ENCODE data around the gene PSMC3IP.

The PSMC3IP gene

GRCh38 chr17:42526031-42526444, 51.5 kb downstream of the PSMC3IP start:
- H3K36me3 ChIP-seq (ENCODE audit: control insufficient read depth in 2 of 2, insufficient read depth in 1 of 2, low read length in 2 of 2) = peaks cover 0 to 21% of the 10 kb centered on the region in 2 experiments; a peak in 1 of 3 replicates
- no peak overlapping the region for H3K27ac ChIP-seq (ENCODE audit: extremely low read depth, low read depth, low read length)
- no peak overlapping the region for H3K4me3 ChIP-seq (ENCODE audit: low read depth, low read length)
- H3K4me1 ChIP-seq (ENCODE audit: control insufficient read depth, insufficient read depth, low read length) = peaks cover 12% of the 10 kb centered on the region
- ChIA-PET CTCF (interaction anchor here (0.6 to 3.6 kb wide), 7 partner anchors 19 to 218 kb away, joined by 3 to 40 read pairs (median 3); no protein-coding TSS in a partner anchor), POLR2A (no interaction called here)
- no peaks in the 10 kb centered on the region for H3K9me3 ChIP-seq (ENCODE audit: control insufficient read depth, insufficient read depth, low read depth, low read length)
- TF ChIP-seq, protein P1, sequence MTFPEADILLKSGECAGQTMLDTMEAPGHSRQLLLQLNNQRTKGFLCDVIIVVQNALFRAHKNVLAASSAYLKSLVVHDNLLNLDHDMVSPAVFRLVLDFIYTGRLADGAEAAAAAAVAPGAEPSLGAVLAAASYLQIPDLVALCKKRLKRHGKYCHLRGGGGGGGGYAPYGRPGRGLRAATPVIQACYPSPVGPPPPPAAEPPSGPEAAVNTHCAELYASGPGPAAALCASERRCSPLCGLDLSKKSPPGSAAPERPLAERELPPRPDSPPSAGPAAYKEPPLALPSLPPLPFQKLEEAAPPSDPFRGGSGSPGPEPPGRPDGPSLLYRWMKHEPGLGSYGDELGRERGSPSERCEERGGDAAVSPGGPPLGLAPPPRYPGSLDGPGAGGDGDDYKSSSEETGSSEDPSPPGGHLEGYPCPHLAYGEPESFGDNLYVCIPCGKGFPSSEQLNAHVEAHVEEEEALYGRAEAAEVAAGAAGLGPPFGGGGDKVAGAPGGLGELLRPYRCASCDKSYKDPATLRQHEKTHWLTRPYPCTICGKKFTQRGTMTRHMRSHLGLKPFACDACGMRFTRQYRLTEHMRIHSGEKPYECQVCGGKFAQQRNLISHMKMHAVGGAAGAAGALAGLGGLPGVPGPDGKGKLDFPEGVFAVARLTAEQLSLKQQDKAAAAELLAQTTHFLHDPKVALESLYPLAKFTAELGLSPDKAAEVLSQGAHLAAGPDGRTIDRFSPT (tag by site-specific recombination; IDR thresholded peaks at IDR 0.05) = no peak
- TF ChIP-seq, protein P2, sequence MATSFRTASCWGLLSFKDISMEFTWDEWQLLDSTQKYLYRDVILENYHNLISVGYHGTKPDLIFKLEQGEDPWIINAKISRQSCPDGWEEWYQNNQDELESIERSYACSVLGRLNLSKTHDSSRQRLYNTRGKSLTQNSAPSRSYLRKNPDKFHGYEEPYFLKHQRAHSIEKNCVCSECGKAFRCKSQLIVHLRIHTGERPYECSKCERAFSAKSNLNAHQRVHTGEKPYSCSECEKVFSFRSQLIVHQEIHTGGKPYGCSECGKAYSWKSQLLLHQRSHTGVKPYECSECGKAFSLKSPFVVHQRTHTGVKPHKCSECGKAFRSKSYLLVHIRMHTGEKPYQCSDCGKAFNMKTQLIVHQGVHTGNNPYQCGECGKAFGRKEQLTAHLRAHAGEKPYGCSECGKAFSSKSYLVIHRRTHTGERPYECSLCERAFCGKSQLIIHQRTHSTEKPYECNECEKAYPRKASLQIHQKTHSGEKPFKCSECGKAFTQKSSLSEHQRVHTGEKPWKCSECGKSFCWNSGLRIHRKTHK (tag by site-specific recombination; IDR thresholded peaks at IDR 0.05) = no peak
- no peak for TF ChIP-seq ZNF266 (tag by site-specific recombination; IDR thresholded peaks at IDR 0.05; ENCODE audit: low read depth)
- TF ChIP-seq, protein P3, sequence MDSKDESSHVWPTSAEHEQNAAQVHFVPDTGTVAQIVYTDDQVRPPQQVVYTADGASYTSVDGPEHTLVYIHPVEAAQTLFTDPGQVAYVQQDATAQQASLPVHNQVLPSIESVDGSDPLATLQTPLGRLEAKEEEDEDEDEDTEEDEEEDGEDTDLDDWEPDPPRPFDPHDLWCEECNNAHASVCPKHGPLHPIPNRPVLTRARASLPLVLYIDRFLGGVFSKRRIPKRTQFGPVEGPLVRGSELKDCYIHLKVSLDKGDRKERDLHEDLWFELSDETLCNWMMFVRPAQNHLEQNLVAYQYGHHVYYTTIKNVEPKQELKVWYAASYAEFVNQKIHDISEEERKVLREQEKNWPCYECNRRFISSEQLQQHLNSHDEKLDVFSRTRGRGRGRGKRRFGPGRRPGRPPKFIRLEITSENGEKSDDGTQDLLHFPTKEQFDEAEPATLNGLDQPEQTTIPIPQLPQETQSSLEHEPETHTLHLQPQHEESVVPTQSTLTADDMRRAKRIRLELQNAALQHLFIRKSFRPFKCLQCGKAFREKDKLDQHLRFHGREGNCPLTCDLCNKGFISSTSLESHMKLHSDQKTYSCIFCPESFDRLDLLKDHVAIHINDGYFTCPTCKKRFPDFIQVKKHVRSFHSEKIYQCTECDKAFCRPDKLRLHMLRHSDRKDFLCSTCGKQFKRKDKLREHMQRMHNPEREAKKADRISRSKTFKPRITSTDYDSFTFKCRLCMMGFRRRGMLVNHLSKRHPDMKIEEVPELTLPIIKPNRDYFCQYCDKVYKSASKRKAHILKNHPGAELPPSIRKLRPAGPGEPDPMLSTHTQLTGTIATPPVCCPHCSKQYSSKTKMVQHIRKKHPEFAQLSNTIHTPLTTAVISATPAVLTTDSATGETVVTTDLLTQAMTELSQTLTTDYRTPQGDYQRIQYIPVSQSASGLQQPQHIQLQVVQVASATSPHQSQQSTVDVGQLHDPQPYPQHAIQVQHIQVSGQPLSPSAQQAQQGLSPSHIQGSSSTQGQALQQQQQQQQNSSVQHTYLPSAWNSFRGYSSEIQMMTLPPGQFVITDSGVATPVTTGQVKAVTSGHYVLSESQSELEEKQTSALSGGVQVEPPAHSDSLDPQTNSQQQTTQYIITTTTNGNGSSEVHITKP (tag by site-specific recombination; IDR thresholded peaks at IDR 0.05) = peak; percentile 47

GRCh38 chr17:42525221-42525620, 52.3 kb downstream of the PSMC3IP start:
- POLR2A ChIA-PET = no interaction called here
- no peak overlapping the region for H3K27ac ChIP-seq (ENCODE audit: extremely low read depth, low read depth, low read length)

More at GRCh38 chr17:42525221-42525620, 52.3 kb downstream of the PSMC3IP start:
- TF ChIP-seq KLF1 (tag by site-specific recombination; IDR thresholded peaks at IDR 0.05) (no peak), ZNF571 (tag by site-specific recombination; IDR thresholded peaks at IDR 0.05) (no peak), ZNF398 (tag by site-specific recombination; IDR thresholded peaks at IDR 0.05) (no peak), TCF7L2 (IDR thresholded peaks at IDR 0.05; ENCODE audit: borderline replicate concordance, low read depth, low read length) (no peak), TSHZ1 (tag by site-specific recombination; IDR thresholded peaks at IDR 0.05; ENCODE audit: borderline replicate concordance) (no peak), FEZF1 (tag by site-specific recombination; IDR thresholded peaks at IDR 0.05) (no peak), ZNF138 (tag by site-specific recombination; IDR thresholded peaks at IDR 0.05; ENCODE audit: borderline replicate concordance) (no peak), ZNF19 (tag by site-specific recombination; IDR thresholded peaks at IDR 0.05; ENCODE audit: low read depth) (no peak), GFI1B (tag by site-specific recombination; IDR thresholded peaks at IDR 0.05) (no peak), ZNF660 (tag by site-specific recombination; IDR thresholded peaks at IDR 0.05) (no peak), ZNF600 (tag by site-specific recombination; IDR thresholded peaks at IDR 0.05) (no peak), SCRT2 (tag by site-specific recombination; IDR thresholded peaks at IDR 0.05) (no peak), PBX3 (CRISPR knock-in tag; IDR thresholded peaks at IDR 0.05) (no peak)
- TF ChIP-seq, protein P4, sequence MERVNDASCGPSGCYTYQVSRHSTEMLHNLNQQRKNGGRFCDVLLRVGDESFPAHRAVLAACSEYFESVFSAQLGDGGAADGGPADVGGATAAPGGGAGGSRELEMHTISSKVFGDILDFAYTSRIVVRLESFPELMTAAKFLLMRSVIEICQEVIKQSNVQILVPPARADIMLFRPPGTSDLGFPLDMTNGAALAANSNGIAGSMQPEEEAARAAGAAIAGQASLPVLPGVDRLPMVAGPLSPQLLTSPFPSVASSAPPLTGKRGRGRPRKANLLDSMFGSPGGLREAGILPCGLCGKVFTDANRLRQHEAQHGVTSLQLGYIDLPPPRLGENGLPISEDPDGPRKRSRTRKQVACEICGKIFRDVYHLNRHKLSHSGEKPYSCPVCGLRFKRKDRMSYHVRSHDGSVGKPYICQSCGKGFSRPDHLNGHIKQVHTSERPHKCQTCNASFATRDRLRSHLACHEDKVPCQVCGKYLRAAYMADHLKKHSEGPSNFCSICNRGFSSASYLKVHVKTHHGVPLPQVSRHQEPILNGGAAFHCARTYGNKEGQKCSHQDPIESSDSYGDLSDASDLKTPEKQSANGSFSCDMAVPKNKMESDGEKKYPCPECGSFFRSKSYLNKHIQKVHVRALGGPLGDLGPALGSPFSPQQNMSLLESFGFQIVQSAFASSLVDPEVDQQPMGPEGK (tag by site-specific recombination; IDR thresholded peaks at IDR 0.05) = no peak
- Histone ChIP-seq H3K36me3 (ENCODE audit: control insufficient read depth in 2 of 2, insufficient read depth in 1 of 2, low read length in 2 of 2) (peaks cover 0 to 27% of the 10 kb centered on the region in 2 experiments; a peak in 1 of 3 replicates), H3K4me1 (ENCODE audit: control insufficient read depth, insufficient read depth, low read length) (peaks cover 7% of the 10 kb centered on the region), H3K4me3 (ENCODE audit: low read depth, low read length) (no peak overlapping the region), H3K9me3 (ENCODE audit: control insufficient read depth, insufficient read depth, low read depth, low read length) (no peaks in the 10 kb centered on the region)
- CTCF ChIA-PET = interaction anchor here (0.6 to 3.6 kb wide), 7 partner anchors 23 to 327 kb away, joined by 3 to 40 read pairs (median 3); no protein-coding TSS in a partner anchor
